T-helper 17 cell (primary cell): ENCODE results near the gene SH3BP5. TPM values are rescaled to one million over a fixed set of nuclear protein-coding genes. Genes with fewer than 3 reads are reported as not detected.
A peak's percentile ranks its signal among the peaks of the same experiment; 100 is the strongest.

ENCODE experiments used
- ATAC-seq: fragments of 150-1000 bp; cut with Tn5 transposase; 2 replicates; pipeline ENCODE4 v1.10.0; 2021; ENCODE audit warnings: mild to moderate bottlenecking, moderate library complexity
- DNase-seq, 3 donors: peaks; one replicate each; pipeline versions ENCODE4 v3.0.0 to v3.0.0-alpha.2; 2020 to 2021
- H3K9me3 ChIP-seq: one replicate; pipeline ENCODE4 v1.7.0; 2013; ENCODE audit warnings: low read length, mild to moderate bottlenecking; ENCODE audit not compliant: control insufficient read depth, poor library complexity, severe bottlenecking
- H3K27ac Mint-ChIP-seq: one replicate; pipeline ENCODE4 v1.8.0; 2022; ENCODE audit warnings: mild to moderate bottlenecking, moderate library complexity, mixed read lengths
- H3K27me3 Mint-ChIP-seq: one replicate; pipeline ENCODE4 v1.8.0; 2022; ENCODE audit warnings: mixed read lengths
- H3K36me3 Mint-ChIP-seq: one replicate; pipeline ENCODE4 v1.8.0; 2022; ENCODE audit warnings: low read depth, mixed read lengths
- H3K4me1 Mint-ChIP-seq: one replicate; pipeline ENCODE4 v1.8.0; 2022; ENCODE audit warnings: mild to moderate bottlenecking, mixed read lengths
- H3K4me3 Mint-ChIP-seq: one replicate; pipeline ENCODE4 v1.8.0; 2022; ENCODE audit warnings: mild to moderate bottlenecking, moderate library complexity, mixed read lengths
- total RNA-seq, 4 donors: library from RNA in 2 of 4; stranded (reverse) in 2 of 4; gene quantifications; one replicate each; pipeline ENCODE4 v1.2.3 and lab custom pipeline; 2022 to 2026

SH3BP5 gene
- total RNA-seq, 2 donors from 2014 or later: 50.7 to 78.4 TPM

DNA sequence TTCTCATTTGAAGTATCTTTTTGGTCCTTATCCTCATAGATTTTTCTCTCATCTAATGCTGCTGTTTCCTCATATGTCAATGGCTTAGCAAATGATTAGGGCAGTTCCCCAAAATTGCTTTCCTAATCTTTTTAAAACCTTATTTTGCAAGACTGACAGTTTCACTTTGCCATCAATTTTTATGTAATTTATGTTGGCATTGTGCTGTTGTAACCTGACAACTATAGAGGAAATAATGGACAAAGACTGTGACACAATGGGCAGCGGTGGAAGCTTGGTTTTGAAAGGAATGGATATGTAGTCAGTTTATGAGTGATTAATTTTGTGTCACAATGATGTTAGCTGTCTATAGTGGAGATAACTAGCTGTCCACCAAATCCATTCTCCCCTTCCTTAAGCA lies 10.6 kb upstream of the SH3BP5 start:
- Mint-ChIP-seq H3K4me1 (peaks cover 31% of the 10 kb centered on the region), H3K27ac (no peak overlapping the region), H3K36me3 (no peaks in the 10 kb centered on the region), H3K4me3 (no peak overlapping the region), H3K27me3 (no peaks in the 10 kb centered on the region)
- no peaks in the 10 kb centered on the region for H3K9me3 ChIP-seq
- DNase-seq: no peak
- ATAC-seq: no peak

DNA sequence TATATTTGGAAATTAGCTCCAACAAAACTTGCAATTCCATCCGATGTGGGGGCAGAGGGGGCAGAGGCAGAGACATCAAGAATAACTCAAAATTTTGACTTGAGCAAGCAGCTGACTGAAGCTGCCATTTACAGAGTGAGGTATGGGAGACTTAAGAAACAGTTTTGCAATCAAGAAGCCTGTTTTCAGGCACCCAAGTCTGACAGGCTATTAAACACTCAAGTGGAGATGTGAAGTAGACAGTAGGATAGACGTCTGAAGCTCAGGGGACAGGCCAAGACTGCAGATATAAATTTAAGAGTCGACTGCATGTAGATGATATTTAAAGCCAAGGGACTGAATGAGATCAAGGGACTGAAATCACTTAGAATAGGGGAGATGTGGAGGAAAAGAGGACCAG lies 9.9 kb upstream of the SH3BP5 start:
- no peak for ATAC-seq

DNA sequence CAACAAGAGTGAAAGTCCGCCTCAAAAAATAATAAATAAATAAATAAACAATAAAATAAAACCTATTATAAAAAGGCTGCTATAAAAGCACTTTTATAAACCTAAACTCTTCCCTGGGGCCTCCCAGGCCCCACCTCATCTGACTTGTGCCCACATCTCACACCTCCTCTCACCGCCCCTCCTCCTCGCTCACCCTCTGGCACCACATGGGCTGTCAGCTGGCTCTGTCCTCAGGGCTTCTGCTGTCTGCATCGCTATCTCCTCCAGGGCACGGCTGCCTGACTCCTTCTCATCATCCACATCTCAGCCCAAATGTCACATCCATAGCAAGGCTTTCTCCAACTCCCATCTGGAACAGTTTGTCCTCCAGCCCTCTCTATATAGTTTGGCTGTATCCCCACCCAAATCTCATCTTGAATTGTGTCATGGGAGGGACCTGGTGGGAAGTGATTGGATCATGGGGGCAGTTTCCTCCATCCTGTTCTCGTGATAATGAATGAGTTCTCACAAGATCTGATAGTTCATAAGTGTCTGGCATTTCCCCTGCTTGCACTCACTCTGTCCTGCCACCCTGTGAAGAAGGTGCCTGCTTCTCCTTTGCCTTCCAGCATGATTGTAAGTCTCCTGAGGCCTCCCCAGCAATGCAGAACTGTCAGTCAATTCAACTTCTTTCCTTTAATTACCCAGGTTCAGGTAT lies 8.8 kb upstream of the SH3BP5 start:
- H3K27me3 Mint-ChIP-seq: no peaks in the 10 kb centered on the region

More for the DNA sequence above, 9.9 kb upstream of the SH3BP5 start:
- Mint-ChIP-seq H3K4me1 (peaks cover 26% of the 10 kb centered on the region), H3K27me3 (no peaks in the 10 kb centered on the region), H3K27ac (no peak overlapping the region), H3K4me3 (no peak overlapping the region), H3K36me3 (no peaks in the 10 kb centered on the region)
- H3K9me3 ChIP-seq: no peaks in the 10 kb centered on the region
- no peak for DNase-seq

DNA sequence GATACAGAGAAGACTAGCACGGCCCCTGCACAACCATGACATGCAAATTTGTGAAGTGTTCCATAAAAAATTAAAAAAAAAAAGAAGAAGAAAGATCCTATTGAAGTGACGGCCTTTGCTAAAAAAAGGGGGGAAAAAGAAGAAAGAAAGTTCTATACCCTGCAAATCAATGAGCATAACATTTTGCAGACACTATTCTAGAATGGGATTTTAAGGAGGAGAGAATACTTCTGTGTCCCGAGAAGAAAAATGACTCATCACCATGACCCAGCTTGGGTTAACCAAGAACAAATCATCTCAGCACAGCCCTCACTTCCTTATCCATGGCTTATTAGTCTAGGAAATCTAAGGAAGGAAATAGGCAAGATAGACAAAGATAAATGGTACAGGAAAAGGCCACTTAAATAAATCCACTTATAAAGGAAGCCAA lies 7.4 kb upstream of the SH3BP5 start:
- no peaks in the 10 kb centered on the region for H3K36me3 Mint-ChIP-seq
- no peak overlapping the region for H3K27ac Mint-ChIP-seq
- no peak overlapping the region for H3K4me3 Mint-ChIP-seq
- no peak for DNase-seq
- H3K4me1 Mint-ChIP-seq: peaks cover 17% of the 10 kb centered on the region
- H3K9me3 ChIP-seq: no peaks in the 10 kb centered on the region
- no peak for ATAC-seq
- H3K27me3 Mint-ChIP-seq: no peaks in the 10 kb centered on the region

More for the DNA sequence above, 8.8 kb upstream of the SH3BP5 start:
- no peak overlapping the region for H3K4me3 Mint-ChIP-seq
- H3K36me3 Mint-ChIP-seq: no peaks in the 10 kb centered on the region
- no peak for DNase-seq
- no peaks in the 10 kb centered on the region for H3K9me3 ChIP-seq
- ATAC-seq: no peak
- peaks cover 21% of the 10 kb centered on the region for H3K4me1 Mint-ChIP-seq
- H3K27ac Mint-ChIP-seq: no peak overlapping the region

DNA sequence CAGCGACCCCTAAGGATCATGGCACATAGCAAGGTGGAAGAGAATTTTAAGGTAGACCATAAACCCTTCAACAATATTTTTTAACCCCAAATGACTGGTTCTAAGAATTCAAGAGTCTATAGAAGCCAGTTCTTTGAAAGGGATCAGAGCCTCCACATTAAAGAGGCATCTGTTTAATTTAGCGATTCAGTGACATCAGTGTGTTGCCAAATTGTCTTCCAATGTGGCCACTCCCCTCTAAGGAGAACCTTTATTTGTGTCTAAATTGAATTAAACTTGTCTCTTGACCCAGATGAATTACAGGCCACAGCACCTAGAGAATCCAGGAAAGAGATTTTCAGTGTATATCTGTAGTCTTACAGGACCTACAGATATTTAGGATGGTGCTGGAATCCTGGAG lies 6.6 kb upstream of the SH3BP5 start:
- H3K27ac Mint-ChIP-seq: no peak overlapping the region
- ATAC-seq (no peak), DNase-seq (no peak)
- peaks cover 17% of the 10 kb centered on the region for H3K4me1 Mint-ChIP-seq
- no peaks in the 10 kb centered on the region for H3K27me3 Mint-ChIP-seq
- H3K9me3 ChIP-seq: no peaks in the 10 kb centered on the region
- no peaks in the 10 kb centered on the region for H3K36me3 Mint-ChIP-seq
- no peak overlapping the region for H3K4me3 Mint-ChIP-seq

DNA sequence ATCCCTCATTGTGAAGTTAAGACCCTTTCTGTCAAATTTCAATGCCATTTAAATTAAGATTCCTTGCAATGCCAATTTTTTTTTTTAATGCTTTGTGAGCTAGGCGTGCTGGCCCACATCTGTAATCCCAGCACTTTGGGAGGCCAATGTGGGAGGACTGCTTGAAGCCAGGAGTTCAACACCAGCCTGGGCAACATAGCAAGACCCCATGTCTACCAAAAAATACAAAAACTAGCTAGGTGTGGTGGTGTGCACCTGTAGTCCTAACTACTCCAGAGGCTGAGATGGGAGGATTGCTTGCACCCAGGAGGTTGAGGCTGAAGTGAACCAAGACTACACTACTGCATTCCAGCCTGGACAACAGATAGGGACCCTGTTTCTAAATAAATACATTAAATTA lies 5.6 kb upstream of the SH3BP5 start:
- H3K4me1 Mint-ChIP-seq: peaks cover 17% of the 10 kb centered on the region
- DNase-seq (no peak), ATAC-seq (no peak)
- H3K36me3 Mint-ChIP-seq: no peaks in the 10 kb centered on the region
- no peaks in the 10 kb centered on the region for H3K9me3 ChIP-seq
- H3K27me3 Mint-ChIP-seq: no peaks in the 10 kb centered on the region
- no peak overlapping the region for H3K27ac Mint-ChIP-seq
- H3K4me3 Mint-ChIP-seq: no peak overlapping the region

DNA sequence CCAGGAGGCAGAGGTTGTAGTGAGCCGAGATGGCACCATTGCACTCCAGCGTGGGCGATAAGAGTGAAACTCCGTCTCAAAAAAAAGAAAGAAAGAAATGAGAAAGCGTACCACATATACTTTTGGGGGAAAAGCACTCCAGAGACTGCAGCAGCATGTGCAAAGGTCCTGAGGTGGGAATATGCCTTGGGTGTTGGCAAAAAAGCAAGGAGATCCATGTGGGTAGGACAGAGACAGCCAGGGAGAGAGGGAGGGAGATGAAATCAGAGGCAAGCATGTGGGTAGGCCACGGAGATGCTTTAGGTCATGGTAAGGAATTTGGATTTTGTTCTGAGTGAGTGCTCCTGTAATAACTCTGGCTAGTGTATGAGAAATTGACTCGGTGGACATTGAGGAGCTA lies 3.7 kb upstream of the SH3BP5 start:
- H3K4me1 Mint-ChIP-seq: peaks cover 19% of the 10 kb centered on the region

DNA sequence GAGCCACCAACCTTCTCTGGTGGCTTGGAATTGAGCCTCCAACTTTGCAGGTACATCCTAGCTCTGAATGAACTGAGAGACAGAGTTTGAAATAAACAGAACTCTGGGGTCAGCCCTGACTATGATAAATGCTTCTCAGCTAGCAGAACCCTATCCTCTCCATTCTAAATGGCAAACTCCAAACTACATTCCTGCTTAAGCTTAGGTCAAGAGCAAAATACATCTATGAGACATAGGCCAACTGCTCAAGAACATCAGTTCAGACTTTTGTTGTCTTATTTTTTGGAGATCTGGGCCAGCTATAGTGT lies 1.5 kb upstream of the SH3BP5 start:
- H3K36me3 Mint-ChIP-seq: peaks cover 6% of the 10 kb centered on the region
- H3K4me3 Mint-ChIP-seq: no peak overlapping the region
- peaks cover 26% of the 10 kb centered on the region for H3K4me1 Mint-ChIP-seq
- DNase-seq (no peak), ATAC-seq (no peak)
- H3K27ac Mint-ChIP-seq: no peak overlapping the region
- no peaks in the 10 kb centered on the region for H3K27me3 Mint-ChIP-seq
- no peaks in the 10 kb centered on the region for H3K9me3 ChIP-seq

More for the DNA sequence above, 3.7 kb upstream of the SH3BP5 start:
- no peaks in the 10 kb centered on the region for H3K9me3 ChIP-seq
- DNase-seq (no peak), ATAC-seq (no peak)
- no peaks in the 10 kb centered on the region for H3K27me3 Mint-ChIP-seq
- no peak overlapping the region for H3K27ac Mint-ChIP-seq
- peaks cover 4% of the 10 kb centered on the region for H3K36me3 Mint-ChIP-seq
- H3K4me3 Mint-ChIP-seq: no peak overlapping the region

DNA sequence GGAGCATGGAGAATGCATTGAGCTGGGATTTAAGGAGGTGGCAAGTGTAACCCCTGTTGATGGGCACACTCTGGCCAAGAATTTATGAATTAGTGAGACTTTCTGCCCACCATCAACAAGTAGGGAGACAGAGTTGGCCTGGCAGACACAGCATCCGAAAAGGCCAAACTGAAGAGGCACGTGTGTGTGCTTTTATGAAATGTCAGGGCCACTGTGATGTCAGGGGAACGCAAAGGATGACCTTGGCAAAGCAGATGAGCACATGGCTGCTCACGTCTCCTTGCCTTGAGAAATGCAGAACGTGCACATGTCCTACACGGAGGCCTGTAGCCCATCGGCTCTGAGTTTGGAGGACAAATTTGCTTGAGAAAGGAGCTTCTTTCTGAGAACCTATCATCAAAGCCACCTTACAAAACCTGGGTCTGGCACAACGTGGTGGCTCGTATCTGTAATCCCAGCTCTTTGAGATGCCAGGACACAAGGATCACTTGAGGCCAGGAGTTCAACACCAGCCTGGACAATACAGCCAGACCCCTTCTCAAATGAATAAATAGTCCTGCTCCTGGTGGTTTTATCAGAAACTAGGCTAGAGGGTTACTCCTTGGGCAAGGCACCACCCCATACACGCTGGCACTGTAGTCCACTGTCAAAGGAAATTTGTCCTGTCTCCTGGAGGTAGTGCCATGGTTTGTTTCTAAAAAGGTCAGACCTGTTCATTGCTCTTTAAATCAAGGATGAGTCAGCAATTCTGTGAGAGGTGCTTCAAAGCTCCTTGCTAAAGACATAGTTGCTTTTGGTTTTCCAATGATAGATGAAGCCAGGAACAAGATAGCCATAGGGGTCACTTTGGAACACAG lies 941 bp upstream of the SH3BP5 start:
- DNase-seq (no peak), ATAC-seq (no peak)
- no peaks in the 10 kb centered on the region for H3K9me3 ChIP-seq
- peak overlapping the region; percentile 93 for H3K27ac Mint-ChIP-seq
- H3K36me3 Mint-ChIP-seq: peaks cover 6% of the 10 kb centered on the region
- H3K4me3 Mint-ChIP-seq: peak overlapping the region; percentile 96
- H3K4me1 Mint-ChIP-seq: peaks cover 28% of the 10 kb centered on the region
- H3K27me3 Mint-ChIP-seq: no peaks in the 10 kb centered on the region

DNA sequence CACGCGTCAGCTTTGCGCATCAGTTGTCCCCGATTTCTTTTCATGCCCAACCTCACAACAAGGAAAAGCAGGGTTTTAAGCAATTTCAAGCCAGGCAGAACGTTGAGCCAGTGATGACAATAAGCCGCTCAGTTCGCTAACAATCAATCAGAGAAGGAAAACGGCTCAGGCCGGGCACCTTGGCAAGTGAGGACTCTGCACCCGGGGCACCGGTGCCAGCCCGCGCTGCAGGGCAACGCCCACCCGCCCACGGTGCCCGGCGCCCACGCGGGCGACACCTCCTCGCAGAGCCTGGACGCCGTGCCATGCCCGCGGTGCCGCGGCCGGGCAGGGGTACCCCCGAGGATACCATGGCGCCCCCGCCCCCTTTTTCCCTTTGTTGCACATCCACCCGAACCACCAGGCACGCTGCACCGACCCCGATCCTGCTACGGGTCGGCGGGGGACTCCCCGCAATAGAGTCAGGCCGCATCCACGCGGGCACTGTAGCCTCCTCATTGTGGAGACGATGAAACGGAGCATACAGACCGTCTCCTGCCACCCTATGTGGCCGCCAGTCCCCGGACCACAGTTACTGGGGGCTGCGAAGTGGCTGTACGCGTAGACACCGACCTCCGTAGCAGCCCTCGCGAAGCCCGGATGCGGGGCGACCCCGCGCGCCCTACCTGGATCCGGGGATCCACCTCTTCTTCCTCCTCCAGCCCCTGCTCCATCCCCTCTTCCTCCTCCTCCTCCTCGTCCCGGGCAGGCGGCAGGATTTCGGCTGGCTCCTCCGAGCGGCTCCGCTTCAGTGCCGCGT lies 581 bp downstream of the SH3BP5 start:
- Mint-ChIP-seq H3K27me3 (no peaks in the 10 kb centered on the region), H3K4me1 (peaks cover 37% of the 10 kb centered on the region), H3K36me3 (peaks cover 10% of the 10 kb centered on the region), H3K4me3 (peak overlapping the region; percentile 96), H3K27ac (peak overlapping the region; percentile 60)
- ATAC-seq (peak; percentile 61), DNase-seq (peak; percentile 11 to 46 (median 34))
- H3K9me3 ChIP-seq: no peaks in the 10 kb centered on the region

DNA sequence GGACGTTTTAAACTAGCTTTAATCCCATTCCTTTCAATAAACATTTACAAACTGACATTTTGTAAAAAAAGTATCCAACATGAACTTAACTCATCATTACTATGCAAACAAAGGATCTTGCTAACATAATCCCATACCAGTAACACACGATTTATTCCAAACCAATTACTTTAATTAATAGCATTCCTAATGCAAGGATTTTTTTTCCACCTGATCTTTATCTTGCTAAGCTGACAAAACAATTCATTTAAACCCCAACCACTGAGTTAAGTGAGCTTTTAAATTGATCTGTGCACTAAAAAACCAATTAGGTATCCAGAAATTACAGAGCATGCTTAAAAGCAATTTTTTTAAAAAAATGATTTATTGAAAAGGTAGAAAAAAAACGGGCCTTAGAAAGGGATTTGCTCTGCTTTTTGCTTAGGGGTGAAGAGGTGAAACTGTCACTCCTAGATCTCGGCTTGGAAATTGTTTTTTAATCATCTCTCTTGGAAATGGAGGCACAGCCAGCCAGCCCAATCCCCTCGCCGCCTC lies 1.2 kb downstream of the SH3BP5 start:
- H3K4me1 Mint-ChIP-seq: peaks cover 40% of the 10 kb centered on the region
- DNase-seq (no peak), ATAC-seq (peak; percentile 2)
- peak overlapping the region; percentile 96 for H3K4me3 Mint-ChIP-seq
- H3K36me3 Mint-ChIP-seq: peaks cover 10% of the 10 kb centered on the region
- no peaks in the 10 kb centered on the region for H3K9me3 ChIP-seq
- H3K27me3 Mint-ChIP-seq: no peaks in the 10 kb centered on the region
- peak overlapping the region; percentile 60 for H3K27ac Mint-ChIP-seq

DNA sequence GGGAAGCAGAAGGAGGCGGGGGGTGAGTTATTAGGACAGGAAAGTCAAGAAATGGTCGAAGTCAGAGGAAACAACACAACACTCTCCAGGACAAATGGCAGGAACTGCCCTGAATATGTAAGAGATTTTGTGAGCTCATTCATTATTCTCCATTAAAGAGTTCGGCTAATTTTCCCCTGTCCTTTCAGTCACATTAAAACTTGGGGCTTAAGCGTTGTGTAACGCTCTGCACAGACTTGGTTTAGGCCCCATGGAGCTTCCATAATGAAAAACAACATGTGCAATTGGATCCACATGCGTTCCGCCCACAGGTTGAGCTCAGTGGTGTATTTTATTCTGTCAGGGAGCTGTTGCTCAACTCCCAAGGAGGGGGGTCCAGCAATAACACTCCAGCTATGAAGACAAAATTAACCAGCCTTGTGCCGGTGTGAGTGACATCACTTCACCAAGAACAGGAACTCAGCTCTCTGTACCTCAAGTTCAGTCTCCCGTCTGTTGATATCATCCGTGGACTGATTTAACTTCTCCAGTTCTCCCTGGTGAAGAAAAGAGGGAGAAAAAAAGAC lies 2.3 kb downstream of the SH3BP5 start:
- no peaks in the 10 kb centered on the region for H3K9me3 ChIP-seq
- no peak for ATAC-seq
- Mint-ChIP-seq H3K27me3 (no peaks in the 10 kb centered on the region), H3K36me3 (peaks cover 15% of the 10 kb centered on the region), H3K4me1 (peaks cover 50% of the 10 kb centered on the region), H3K27ac (peak overlapping the region; percentile 70), H3K4me3 (peak overlapping the region; percentile 96)
- DNase-seq: no peak
